ENCODE data around the gene JMJD1C.

JMJD1C gene

GRCh38 chr10:63208986-63209385, 256.8 kb downstream of the JMJD1C start:
- Histone ChIP-seq H3K4me1 (ENCODE audit: control insufficient read depth, insufficient read depth, low read length) (peaks cover 8% of the 10 kb centered on the region), H3K36me3 (ENCODE audit: control insufficient read depth in 2 of 2, insufficient read depth in 1 of 2, low read length in 2 of 2) (peaks cover 18 to 58% of the 10 kb centered on the region in 2 experiments), H3K27ac (ENCODE audit: extremely low read depth, low read depth, low read length) (no peak overlapping the region), H3K4me3 (ENCODE audit: low read depth, low read length) (no peak overlapping the region), H3K9me3 (ENCODE audit: control insufficient read depth, insufficient read depth, low read depth, low read length) (no peaks in the 10 kb centered on the region)
- no peak for TF ChIP-seq ZNF157 (tag by site-specific recombination; IDR thresholded peaks at IDR 0.05)
- TF ChIP-seq ZNF629 (tag by site-specific recombination; IDR thresholded peaks at IDR 0.05): 0 out of 2 replicates have a peak, but pooled peaks have one; percentile 16
- TF ChIP-seq WT1 (tag by site-specific recombination; IDR thresholded peaks at IDR 0.05): no peak
- TF ChIP-seq TCF7L2 (IDR thresholded peaks at IDR 0.05; ENCODE audit: borderline replicate concordance, low read depth, low read length): no peak
- TF ChIP-seq ZNF707 (tag by site-specific recombination; IDR thresholded peaks at IDR 0.05): no peak
- TF ChIP-seq ZNF488 (tag by site-specific recombination; IDR thresholded peaks at IDR 0.05): no peak
- TF ChIP-seq ZNF362 (tag by site-specific recombination; IDR thresholded peaks at IDR 0.05): peak; percentile 48; the same call in 1 of the 2 replicates
- TF ChIP-seq GLI2 (tag by site-specific recombination; IDR thresholded peaks at IDR 0.05; ENCODE audit: borderline replicate concordance, low read depth): no peak
- no peak for TF ChIP-seq KLF7 (tag by site-specific recombination; IDR thresholded peaks at IDR 0.05; ENCODE audit: borderline replicate concordance)
- no peak for TF ChIP-seq ZNF280D (tag by site-specific recombination; IDR thresholded peaks at IDR 0.05)
- ChIA-PET POLR2A (no interaction called here), CTCF (interaction anchor here (0.6 to 1.4 kb wide), 3 partner anchors 8 to 98 kb away, joined by 3 to 6 read pairs (median 4); no protein-coding TSS in a partner anchor)

GRCh38 chr10:63206997-63207811, 258.6 kb downstream of the JMJD1C start:
- Histone ChIP-seq H3K4me3 (ENCODE audit: low read depth, low read length) (no peak overlapping the region), H3K27ac (ENCODE audit: extremely low read depth, low read depth, low read length) (no peak overlapping the region), H3K4me1 (ENCODE audit: control insufficient read depth, insufficient read depth, low read length) (peaks cover 8% of the 10 kb centered on the region; the same call in 1 of the 2 replicates), H3K36me3 (ENCODE audit: control insufficient read depth in 2 of 2, insufficient read depth in 1 of 2, low read length in 2 of 2) (peaks cover 9 to 49% of the 10 kb centered on the region in 2 experiments), H3K9me3 (ENCODE audit: control insufficient read depth, insufficient read depth, low read depth, low read length) (no peaks in the 10 kb centered on the region)
- ChIA-PET POLR2A (no interaction called here), CTCF (interaction anchor here (0.6 kb wide), 1 partner anchor 27 kb away, joined by 3 read pairs; no protein-coding TSS in a partner anchor)
- TF ChIP-seq ZNF529 (tag by site-specific recombination; IDR thresholded peaks at IDR 0.05; ENCODE audit: insufficient replicate concordance): no peak
- no peak for TF ChIP-seq ZNF148 (tag by site-specific recombination; IDR thresholded peaks at IDR 0.05; ENCODE audit: borderline replicate concordance)
- no peak for TF ChIP-seq ZNF610 (tag by site-specific recombination; IDR thresholded peaks at IDR 0.05; ENCODE audit: borderline replicate concordance)
- TF ChIP-seq MEIS1 (CRISPR knock-in tag; IDR thresholded peaks at IDR 0.05; ENCODE audit: borderline replicate concordance): no peak
- TF ChIP-seq FEZF1 (tag by site-specific recombination; IDR thresholded peaks at IDR 0.05): peak; percentile 74
- no peak for TF ChIP-seq ZNF571 (tag by site-specific recombination; IDR thresholded peaks at IDR 0.05)
- TF ChIP-seq ZXDB (tag by site-specific recombination; IDR thresholded peaks at IDR 0.05): no peak
- TF ChIP-seq ZNF558 (tag by site-specific recombination; IDR thresholded peaks at IDR 0.05): no peak
- no peak for TF ChIP-seq ZNF394 (tag by site-specific recombination; IDR thresholded peaks at IDR 0.05; ENCODE audit: borderline replicate concordance)
- TF ChIP-seq ZNF585B (tag by site-specific recombination; IDR thresholded peaks at IDR 0.05): 0 out of 2 replicates have a peak, but pooled peaks have one; percentile 19
- no peak for TF ChIP-seq ZNF211 (tag by site-specific recombination; IDR thresholded peaks at IDR 0.05; ENCODE audit: low read depth)

Data from HEK293 (cell line).